Uterus (tissue), 2 donors: ENCODE data around the gene STEAP1.

Experiments
- POLR2A ChIP-seq, 2 donors: fragments of 450-650 bp; IDR thresholded peaks; one replicate each; pipeline ENCODE4 v1.6.1; 2016; ENCODE audit warnings: antibody characterized with exemption in 2 of 2, mild to moderate bottlenecking in 1 of 2, moderate library complexity in 1 of 2
- TF ChIP-seq, protein P1 (sequence below), 4 experiments: fragments of 200-600 bp in 2 of 4; fragments of 450-650 bp in 2 of 4; sonication (generic) in 2 of 4; IDR thresholded peaks; one replicate each; pipeline ENCODE4 v1.5.1; 2016 to 2019; ENCODE audit warnings: antibody characterized with exemption in 4 of 4, mild to moderate bottlenecking in 2 of 4, moderate library complexity in 1 of 4

DNA sequence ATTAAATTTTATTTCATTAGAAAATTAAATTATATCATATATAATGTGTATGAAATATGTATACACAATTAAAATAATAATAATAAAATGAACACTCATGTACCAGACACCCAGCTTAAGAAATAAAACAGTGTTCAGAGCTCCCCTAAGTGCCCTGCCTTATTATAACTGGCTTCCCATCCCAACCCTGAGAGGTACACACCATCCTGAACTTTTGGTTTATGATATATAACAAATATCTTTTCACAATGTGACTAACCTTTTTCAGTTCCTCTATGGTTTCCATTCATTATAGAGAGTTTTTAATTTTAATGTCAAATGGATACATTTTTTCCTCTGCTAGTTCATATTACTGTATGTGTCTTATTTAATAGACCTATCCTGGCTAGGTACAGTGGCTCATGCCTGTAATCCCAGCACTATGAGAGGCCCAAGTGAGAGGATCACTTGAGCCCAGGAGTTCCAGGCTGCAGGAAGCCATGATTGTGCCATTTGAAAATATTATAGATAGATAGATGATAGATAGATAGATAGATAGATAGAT is 33.3 kb downstream of the STEAP1 start:
- no peak for TF ChIP-seq POLR2A (IDR thresholded peaks at IDR 0.05)
- TF ChIP-seq, protein P1, sequence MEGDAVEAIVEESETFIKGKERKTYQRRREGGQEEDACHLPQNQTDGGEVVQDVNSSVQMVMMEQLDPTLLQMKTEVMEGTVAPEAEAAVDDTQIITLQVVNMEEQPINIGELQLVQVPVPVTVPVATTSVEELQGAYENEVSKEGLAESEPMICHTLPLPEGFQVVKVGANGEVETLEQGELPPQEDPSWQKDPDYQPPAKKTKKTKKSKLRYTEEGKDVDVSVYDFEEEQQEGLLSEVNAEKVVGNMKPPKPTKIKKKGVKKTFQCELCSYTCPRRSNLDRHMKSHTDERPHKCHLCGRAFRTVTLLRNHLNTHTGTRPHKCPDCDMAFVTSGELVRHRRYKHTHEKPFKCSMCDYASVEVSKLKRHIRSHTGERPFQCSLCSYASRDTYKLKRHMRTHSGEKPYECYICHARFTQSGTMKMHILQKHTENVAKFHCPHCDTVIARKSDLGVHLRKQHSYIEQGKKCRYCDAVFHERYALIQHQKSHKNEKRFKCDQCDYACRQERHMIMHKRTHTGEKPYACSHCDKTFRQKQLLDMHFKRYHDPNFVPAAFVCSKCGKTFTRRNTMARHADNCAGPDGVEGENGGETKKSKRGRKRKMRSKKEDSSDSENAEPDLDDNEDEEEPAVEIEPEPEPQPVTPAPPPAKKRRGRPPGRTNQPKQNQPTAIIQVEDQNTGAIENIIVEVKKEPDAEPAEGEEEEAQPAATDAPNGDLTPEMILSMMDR (IDR thresholded peaks at IDR 0.05), result no peak
